Measurements from ENCODE around the gene DAPK1. TPM values are rescaled to one million over a fixed set of nuclear protein-coding genes. Genes with fewer than 3 reads are reported as not detected.

The DAPK1 gene
- total and polyA plus RNA-seq, 8 donors: 29.1 to 98.7 (median 45.4) TPM

- peaks cover 0 to 7% (median 0%) of the 10 kb centered on the region in 3 donors for H3K4me1 ChIP-seq
- H3K27ac ChIP-seq: no peak overlapping the region
- H3K36me3 ChIP-seq: peaks cover 0 to 6% (median 0%) of the 10 kb centered on the region in 3 donors
- 88 to 90% methylated on average over 2 of the region's 2 CpGs for WGBS, 2 donors
- intact Hi-C loops (cut with DNase I): no loop called here
- DNase-seq: no peak
- H3K27me3 ChIP-seq: no peaks in the 10 kb centered on the region
- no peaks in the 10 kb centered on the region for H3K9me3 ChIP-seq
- no peak for ATAC-seq
- TF ChIP-seq, protein P1, sequence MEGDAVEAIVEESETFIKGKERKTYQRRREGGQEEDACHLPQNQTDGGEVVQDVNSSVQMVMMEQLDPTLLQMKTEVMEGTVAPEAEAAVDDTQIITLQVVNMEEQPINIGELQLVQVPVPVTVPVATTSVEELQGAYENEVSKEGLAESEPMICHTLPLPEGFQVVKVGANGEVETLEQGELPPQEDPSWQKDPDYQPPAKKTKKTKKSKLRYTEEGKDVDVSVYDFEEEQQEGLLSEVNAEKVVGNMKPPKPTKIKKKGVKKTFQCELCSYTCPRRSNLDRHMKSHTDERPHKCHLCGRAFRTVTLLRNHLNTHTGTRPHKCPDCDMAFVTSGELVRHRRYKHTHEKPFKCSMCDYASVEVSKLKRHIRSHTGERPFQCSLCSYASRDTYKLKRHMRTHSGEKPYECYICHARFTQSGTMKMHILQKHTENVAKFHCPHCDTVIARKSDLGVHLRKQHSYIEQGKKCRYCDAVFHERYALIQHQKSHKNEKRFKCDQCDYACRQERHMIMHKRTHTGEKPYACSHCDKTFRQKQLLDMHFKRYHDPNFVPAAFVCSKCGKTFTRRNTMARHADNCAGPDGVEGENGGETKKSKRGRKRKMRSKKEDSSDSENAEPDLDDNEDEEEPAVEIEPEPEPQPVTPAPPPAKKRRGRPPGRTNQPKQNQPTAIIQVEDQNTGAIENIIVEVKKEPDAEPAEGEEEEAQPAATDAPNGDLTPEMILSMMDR (IDR thresholded peaks at IDR 0.05): no peak
- no peak for FAIRE-seq
- H3K4me3 ChIP-seq: no peak overlapping the region
Measured at GRCh38 chr9:87541663-87542062, 44.0 kb downstream of the DAPK1 start.

DNA sequence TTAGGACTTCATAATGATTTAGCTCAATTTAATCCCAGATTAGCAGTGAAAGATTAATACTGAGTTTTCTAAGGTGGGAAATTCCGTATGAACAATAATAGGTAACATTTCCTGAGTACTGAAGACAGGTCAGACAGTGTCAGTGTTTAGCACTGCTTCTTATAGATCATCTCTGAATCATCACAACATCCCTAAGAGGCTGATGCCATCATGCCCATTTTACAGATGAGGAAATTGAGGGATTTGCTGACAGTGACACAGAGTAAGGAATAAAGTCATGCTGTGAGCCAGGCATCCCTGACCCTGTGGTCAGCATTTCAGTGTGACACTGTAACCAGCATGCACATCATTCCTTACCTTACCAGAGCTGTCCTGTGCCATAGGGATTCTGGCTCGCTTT lies 44.5 kb downstream of the DAPK1 start:
- FAIRE-seq (no peak), ATAC-seq (no peak), DNase-seq (no peak)
- WGBS, 2 donors: 46 to 63% methylated on average over 2 of the region's 2 CpGs
- no peaks in the 10 kb centered on the region for H3K9me3 ChIP-seq
- H3K36me3 ChIP-seq: peaks cover 0 to 6% (median 0%) of the 10 kb centered on the region in 3 donors
- no peak overlapping the region for H3K27ac ChIP-seq
- H3K4me1 ChIP-seq: peaks cover 0 to 7% (median 0%) of the 10 kb centered on the region in 3 donors
- H3K27me3 ChIP-seq: no peaks in the 10 kb centered on the region
- no peak overlapping the region for H3K4me3 ChIP-seq
- TF ChIP-seq, protein P1 (IDR thresholded peaks at IDR 0.05): no peak
- intact Hi-C loops (cut with DNase I): no loop called here

DNA sequence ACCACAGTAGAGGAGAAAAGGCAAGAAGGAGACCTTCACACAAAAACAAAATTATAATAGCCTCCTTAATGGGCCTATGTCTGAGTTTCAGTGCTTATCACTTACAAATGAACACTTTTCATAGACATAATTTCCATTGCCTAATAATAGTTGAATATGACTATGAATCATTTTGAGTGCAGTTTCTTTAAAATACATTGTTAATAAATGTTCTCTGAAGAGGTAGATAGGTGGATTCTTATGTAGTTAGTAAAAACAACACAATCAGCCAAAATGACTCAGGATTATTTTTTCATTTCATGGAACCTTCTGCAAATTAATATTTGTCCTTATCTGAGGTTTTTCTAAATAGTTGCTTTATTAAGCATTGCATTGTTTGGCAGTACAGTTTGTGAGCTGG lies 45.6 kb downstream of the DAPK1 start:
- no peak for FAIRE-seq

GRCh38 chr9:87545858-87546257 lies 48.2 kb downstream of the DAPK1 start:
- WGBS, 2 donors: 92 to 100% methylated on average over 1 of the region's 1 CpG
- TF ChIP-seq, protein P1 (IDR thresholded peaks at IDR 0.05): no peak
- Histone ChIP-seq H3K4me3 (no peak overlapping the region), H3K27me3 (no peaks in the 10 kb centered on the region), H3K36me3 (peaks cover 0 to 6% (median 0%) of the 10 kb centered on the region in 3 donors), H3K4me1 (peaks cover 0 to under 1% (median 0%) of the 10 kb centered on the region in 3 donors), H3K27ac (no peak overlapping the region), H3K9me3 (no peaks in the 10 kb centered on the region)
- ATAC-seq (no peak), FAIRE-seq (no peak), DNase-seq (no peak)
- intact Hi-C loops (cut with DNase I): no loop called here

More for the DNA sequence above, 45.6 kb downstream of the DAPK1 start:
- TF ChIP-seq, protein P1 (IDR thresholded peaks at IDR 0.05): no peak
- ATAC-seq: no peak
- Histone ChIP-seq H3K36me3 (peaks cover 0 to 6% (median 0%) of the 10 kb centered on the region in 3 donors), H3K4me1 (peaks cover 0 to 7% (median 0%) of the 10 kb centered on the region in 3 donors), H3K9me3 (no peaks in the 10 kb centered on the region), H3K27ac (no peak overlapping the region), H3K27me3 (no peaks in the 10 kb centered on the region), H3K4me3 (no peak overlapping the region)
- no peak for DNase-seq
- intact Hi-C loops (cut with DNase I): no loop called here

DNA sequence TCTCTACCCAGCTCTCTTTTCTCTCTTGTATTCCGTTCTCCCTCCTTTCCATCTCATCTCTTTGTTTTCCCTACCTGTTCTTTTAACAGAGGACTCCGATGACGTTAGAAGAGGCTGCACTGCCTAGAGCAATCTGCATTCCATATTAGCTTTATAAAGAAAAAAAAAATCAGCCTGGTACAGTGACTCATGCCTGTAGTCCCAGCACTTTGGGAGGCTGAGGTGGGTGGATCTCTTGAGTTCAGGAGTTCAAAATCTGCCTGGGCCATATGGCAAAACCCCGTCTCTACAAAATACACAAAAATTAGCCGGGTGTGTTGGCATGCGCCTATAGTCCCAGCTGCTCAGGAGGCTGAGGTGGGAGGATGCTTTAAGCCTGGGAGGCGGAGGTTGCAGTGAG lies 49.0 kb downstream of the DAPK1 start:
- no peak for DNase-seq
- intact Hi-C loops (cut with DNase I): no loop called here
- Histone ChIP-seq H3K27ac (no peak overlapping the region), H3K4me3 (no peak overlapping the region), H3K36me3 (peaks cover 0 to 6% (median 0%) of the 10 kb centered on the region in 3 donors), H3K27me3 (no peaks in the 10 kb centered on the region), H3K9me3 (no peaks in the 10 kb centered on the region), H3K4me1 (no peaks in the 10 kb centered on the region)
- FAIRE-seq: no peak
- ATAC-seq: peak in 3 of 4 donors; percentile 10 to 47 (median 20)
- 76 to 85% methylated on average over 7 of the region's 7 CpGs for WGBS, 2 donors
- TF ChIP-seq, protein P1 (IDR thresholded peaks at IDR 0.05): no peak
